Transverse colon (tissue), 4 donors: ENCODE measurements around the gene TMEM170B.

Experiments
- EP300 ChIP-seq: sonication (generic); formaldehyde crosslinking; IDR thresholded peaks from one replicate; pipeline ENCODE4 v1.6.1; 2017; ENCODE audit warnings: antibody characterized with exemption, low read depth
- POLR2AphosphoS5 ChIP-seq, 3 donors: sonication (generic); formaldehyde crosslinking; IDR thresholded peaks; one replicate each; pipeline ENCODE4 v1.6.1; 2016; ENCODE audit warnings: antibody characterized with exemption in 3 of 3
- TF ChIP-seq, protein P1 (sequence below), 5 experiments: fragments of 200-600 bp in 3 of 5; fragments of 450-650 bp in 2 of 5; sonication (generic) in 3 of 5; IDR thresholded peaks; 1 replicate in 2 of 5; 2 replicates in 3 of 5; pipeline ENCODE4 v1.5.1; 2016 to 2017; ENCODE audit warnings: antibody characterized with exemption in 5 of 5, inconsistent platforms in 3 of 5, mild to moderate bottlenecking in 2 of 5, moderate library complexity in 1 of 5

DNA sequence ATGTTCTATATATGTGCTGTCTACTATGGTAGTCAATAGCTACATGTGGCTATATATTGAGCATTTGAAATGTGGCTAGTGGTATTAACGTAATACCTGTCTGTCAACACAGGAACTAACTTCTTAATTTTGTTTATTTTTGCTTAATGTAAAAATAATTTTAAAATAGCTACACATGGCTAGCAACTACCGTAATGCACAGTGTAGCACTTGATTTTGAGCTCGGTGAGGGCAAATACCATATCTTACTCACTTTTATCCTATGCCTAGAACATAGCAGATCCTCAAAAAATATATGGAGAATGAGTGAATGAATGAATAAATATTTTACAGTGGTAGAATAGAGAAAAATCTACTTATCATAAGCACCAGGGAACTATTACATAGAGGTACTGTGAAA, 28.1 kb upstream of the TMEM170B start:
- no peak for TF ChIP-seq EP300
- TF ChIP-seq, protein P1, sequence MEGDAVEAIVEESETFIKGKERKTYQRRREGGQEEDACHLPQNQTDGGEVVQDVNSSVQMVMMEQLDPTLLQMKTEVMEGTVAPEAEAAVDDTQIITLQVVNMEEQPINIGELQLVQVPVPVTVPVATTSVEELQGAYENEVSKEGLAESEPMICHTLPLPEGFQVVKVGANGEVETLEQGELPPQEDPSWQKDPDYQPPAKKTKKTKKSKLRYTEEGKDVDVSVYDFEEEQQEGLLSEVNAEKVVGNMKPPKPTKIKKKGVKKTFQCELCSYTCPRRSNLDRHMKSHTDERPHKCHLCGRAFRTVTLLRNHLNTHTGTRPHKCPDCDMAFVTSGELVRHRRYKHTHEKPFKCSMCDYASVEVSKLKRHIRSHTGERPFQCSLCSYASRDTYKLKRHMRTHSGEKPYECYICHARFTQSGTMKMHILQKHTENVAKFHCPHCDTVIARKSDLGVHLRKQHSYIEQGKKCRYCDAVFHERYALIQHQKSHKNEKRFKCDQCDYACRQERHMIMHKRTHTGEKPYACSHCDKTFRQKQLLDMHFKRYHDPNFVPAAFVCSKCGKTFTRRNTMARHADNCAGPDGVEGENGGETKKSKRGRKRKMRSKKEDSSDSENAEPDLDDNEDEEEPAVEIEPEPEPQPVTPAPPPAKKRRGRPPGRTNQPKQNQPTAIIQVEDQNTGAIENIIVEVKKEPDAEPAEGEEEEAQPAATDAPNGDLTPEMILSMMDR (IDR thresholded peaks at IDR 0.05): no peak
- no peak for TF ChIP-seq POLR2AphosphoS5 (IDR thresholded peaks at IDR 0.05)
